ENCODE data around the gene CLSTN2.

GRCh38 chr3:140626856-140627255 lies 691.9 kb downstream of the CLSTN2 start:
- no peak for TF ChIP-seq CTCF (conservative IDR thresholded peaks at IDR 0.05 in 1 of 2, IDR thresholded peaks at IDR 0.05 in 1 of 2; ENCODE audit: extremely low read depth in 1 of 2, insufficient read depth in 1 of 2, low read depth in 1 of 2, low read length in 2 of 2)
- TF ChIP-seq EZH2 (IDR thresholded peaks at IDR 0.05; ENCODE audit: borderline replicate concordance, low read length), result no peak
